Measurements from ENCODE around the gene MLH1.

Gene MLH1

DNA sequence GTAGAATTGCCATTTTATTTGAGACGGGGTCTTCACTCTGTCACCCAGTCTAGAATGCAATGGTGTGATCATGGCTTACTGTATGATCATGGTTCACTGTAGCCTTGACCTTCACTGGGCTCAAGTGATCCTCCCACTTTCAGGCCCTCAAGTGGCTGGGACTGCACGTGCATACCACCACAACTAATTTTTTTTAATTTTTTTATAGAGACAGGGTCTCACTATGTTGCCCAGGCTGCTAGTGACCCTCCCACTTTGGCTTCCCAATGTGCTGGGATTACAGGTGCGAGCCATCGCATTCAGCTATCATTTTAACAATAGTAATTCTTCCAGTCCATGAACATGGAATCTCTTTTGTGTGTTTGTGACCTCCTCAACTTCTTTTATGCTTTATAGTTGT, 12.3 kb upstream of the MLH1 start:
- no peak for DNase-seq

DNA sequence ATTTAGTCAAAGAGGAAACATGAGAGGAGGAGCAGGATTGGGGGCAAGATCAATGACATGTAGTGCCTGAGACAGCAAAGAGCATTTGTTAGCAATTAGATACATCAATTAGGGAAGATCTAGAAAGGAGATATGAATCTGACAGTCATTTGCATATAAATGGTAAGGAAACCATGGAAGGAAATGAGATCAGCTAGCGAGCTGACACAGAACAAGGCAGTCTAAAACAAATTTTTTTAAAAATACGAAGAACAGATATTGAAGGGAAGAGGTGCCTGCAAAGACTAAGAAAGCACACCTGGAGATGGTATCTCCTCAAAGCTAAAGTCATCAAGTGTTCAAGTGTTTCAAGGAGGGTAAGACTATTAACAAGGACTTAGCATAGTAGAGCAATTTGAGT, 5.0 kb upstream of the MLH1 start:
- DNase-seq = no peak

GRCh38 chr3:36989005-36989404, 4.3 kb upstream of the MLH1 start:
- no peak for DNase-seq

DNA sequence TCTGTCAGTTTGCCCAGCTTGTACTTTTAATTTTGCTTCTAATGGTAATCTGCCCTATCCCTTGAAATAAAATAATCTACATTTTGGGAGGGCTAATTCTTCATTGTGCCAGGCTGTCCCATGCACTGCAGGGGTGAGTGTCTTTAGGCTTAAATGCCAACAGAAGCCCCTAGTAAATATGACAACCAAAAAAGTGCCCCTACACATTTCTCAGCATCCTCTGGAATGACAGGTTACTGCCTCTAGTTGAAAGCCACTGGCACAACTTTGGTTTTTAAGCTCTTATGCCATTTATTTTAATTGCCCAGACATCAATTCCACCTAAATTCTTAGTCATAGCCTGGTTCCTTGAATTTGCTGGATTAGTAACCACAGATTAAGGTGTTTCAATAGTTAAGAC, 3.8 kb upstream of the MLH1 start:
- no peak for DNase-seq

DNA sequence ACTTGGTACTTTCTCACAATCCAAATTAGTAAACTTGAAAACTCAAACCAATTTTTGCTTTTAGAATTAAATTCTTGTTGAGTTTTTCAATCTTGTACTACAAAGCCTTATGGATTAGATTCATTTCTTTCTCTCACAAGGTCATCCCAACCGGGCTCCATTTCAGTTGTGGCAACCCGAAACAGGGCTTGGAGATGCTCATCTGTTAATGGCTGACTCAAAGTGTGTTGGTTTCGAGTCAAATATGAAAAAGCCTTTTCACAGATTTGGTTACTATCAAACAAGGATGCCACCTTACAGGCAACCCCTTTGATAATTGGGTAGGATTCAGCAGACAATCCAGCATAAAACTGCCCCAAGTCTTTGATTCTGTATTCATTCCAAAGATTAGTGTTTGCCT, 2.2 kb upstream of the MLH1 start:
- DNase-seq = no peak

DNA sequence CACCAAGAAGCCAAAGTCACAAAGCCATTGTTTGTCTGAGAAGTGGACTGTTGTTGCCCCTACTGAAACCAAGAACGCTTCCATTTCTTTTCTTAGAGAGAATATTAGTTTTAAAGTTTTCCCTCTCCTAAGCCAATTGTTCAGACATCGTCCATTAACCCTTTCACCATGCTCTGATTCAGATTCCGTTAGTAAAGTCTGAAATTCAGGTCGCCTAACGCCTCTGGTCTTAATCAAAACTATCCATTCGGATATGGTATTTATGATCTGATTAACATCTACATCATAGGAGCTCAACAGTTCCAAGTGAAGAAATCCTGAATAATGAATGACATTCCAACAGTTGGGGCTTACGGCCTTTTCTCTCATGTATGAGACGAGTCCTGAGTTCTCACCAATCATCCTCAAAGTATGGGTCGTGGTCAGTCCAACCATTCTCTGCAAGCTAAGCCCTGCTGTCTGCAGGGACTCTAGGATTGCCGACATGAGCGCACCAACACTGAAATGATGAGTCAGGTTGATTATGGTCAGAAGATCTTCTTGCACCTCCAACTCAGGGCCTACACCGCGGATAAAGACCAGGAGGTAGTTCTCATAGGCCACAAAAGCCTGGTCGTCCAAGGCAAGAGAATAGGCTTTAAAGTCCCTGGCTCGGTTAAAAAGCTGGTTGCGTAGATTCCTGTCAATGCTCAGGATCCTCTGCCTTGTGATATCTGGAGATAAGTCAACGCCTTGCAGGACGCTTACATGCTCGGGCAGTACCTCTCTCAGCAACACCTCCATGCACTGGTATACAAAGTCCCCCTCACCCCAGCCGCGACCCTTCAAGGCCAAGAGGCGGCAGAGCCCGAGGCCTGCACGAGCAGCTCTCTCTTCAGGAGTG, 1.2 kb upstream of the MLH1 start:
- DNase-seq = no peak

DNA sequence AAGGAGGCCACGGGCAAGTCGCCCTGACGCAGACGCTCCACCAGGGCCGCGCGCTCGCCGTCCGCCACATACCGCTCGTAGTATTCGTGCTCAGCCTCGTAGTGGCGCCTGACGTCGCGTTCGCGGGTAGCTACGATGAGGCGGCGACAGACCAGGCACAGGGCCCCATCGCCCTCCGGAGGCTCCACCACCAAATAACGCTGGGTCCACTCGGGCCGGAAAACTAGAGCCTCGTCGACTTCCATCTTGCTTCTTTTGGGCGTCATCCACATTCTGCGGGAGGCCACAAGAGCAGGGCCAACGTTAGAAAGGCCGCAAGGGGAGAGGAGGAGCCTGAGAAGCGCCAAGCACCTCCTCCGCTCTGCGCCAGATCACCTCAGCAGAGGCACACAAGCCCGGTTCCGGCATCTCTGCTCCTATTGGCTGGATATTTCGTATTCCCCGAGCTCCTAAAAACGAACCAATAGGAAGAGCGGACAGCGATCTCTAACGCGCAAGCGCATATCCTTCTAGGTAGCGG, 452 bp upstream of the MLH1 start, which contains the start of gene EPM2AIP1:
Gene EPM2AIP1, minus strand, starts transcription at position 326 of the 520 bp plus-strand sequence. Its CDS starts 54 bp downstream, at position 272.
- DNase-seq = no peak

GRCh38 chr3:37014620-37015019, 21.3 kb downstream of the MLH1 start:
- no peak for DNase-seq

GRCh38 chr3:37015642-37016041, 22.3 kb downstream of the MLH1 start:
- DNase-seq = no peak

- no peak for DNase-seq
Measured at GRCh38 chr3:37016903-37017302, 23.6 kb downstream of the MLH1 start.

- DNase-seq = no peak
Measured at GRCh38 chr3:37017683-37018082, 24.4 kb downstream of the MLH1 start.

- no peak for DNase-seq
Measured at GRCh38 chr3:37024092-37024491, 30.8 kb downstream of the MLH1 start.

DNA sequence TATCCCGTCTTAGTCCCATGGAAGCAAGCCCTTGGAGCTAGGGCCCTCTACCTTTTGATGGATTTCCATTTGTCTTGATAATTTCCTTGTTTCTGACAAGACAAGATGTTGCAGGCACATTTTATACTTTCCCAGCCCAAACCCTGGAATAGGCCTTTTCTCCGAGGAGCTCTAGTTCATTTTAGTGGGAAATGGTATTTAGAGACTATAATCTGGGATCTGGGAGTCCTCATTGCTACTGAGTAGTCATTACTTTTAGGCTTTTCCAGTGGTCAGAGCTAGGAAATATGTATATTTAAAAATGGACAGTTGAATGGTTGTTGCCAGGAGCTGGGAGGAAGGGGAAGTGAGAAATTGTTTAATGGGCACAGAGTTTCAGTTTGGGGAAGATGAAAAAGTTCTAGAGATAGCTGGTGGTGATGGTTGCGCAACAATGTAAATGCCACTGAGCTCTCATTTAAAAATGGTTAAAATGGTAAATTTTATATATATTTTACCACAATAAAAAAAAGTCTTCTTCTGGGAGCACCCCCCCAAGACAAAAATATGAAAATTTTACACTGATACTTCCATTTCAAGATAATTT, 31.6 kb downstream of the MLH1 start:
- DNase-seq = no peak

- no peak for DNase-seq
Measured at GRCh38 chr3:37025561-37026335, 32.4 kb downstream of the MLH1 start.

DNA sequence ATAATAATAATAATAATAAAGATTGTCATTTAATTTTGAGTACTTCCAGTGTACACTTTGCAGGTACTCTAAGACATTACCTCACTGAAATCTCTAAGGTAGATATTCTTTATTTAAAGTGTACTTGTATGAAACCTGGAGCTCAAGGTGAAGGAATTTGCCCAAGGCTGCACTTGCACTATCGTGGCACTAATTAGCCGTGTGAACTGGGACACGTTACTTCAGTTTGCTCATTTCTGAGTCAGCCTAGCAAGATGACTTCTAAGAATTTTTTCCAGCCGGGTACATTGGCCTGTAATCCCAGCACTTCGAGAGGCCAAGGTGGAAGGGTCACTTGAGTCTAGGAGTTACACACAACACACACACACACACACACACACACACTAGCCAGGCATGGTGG, 33.5 kb downstream of the MLH1 start:
- DNase-seq = no peak

DNA sequence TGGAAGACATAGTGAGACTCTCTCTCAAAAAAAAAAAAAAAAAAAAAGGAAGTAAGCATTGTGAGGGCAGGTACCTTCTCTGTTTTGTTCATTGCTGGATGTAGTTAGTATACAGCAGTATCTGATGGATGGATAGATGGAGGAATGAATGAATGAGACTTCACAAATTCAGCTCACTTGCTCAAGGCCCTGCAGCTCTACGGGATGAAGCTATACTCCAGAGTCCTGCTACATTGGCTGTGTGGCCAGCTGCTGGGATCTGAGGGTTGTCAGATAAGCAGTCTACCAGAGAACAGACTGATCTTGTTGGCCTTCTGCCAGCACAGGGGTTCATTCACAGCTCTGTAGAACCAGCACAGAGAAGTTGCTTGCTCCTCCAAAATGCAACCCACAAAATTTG, 35.0 kb downstream of the MLH1 start:
- no peak for DNase-seq

- DNase-seq = no peak
Measured at GRCh38 chr3:37029111-37029510, 35.8 kb downstream of the MLH1 start.

DNA sequence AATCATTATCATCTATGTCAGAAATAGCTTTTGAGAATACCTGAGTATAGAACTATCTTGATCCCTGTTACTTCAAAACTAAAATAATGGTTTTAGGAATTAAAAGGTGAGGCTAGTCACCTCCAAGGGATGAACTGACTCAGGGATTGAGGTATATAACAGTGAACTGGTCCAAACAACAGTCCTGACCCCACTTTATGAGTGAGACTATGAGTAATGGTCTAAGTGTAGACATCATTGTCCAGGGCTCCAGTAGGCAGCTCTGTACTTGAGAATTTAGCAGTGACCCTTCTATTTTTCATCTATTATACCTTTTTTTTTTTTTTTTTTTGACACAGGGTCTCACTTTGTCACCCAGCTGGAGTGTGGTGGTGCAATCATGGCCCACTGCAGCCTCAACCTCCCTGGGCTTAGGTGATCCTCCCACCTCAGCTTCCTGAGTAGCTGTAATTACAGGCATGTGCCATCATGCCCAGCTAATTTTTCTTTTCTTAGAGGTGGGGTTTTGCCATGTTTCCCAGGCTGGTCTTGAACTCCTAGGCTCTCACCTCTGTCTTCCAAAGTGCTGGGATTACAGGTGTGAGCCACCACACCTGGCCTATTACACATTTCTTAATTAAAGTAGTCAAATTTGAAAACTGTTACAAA, 36.3 kb downstream of the MLH1 start:
- DNase-seq = no peak

DNA sequence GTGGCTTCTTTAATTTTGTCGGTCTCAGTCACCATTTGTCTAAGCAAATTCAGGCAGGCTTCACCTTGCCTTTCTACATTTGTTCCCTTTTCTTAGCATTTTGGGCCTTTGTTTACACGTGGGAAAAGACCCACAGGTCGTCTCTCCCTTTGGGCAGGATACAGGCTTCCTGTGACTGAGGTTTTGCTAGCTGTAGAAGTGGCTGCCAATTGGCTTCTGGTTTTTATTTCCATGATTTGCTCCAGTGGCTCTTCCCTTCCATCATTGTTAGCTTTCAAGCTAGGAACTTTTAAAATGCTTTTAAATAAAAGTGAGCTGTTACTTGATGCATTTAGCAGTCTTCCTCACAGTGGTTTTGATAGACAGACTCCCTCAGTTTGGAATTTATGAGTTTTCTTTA, 37.3 kb downstream of the MLH1 start:
- no peak for DNase-seq

GRCh38 chr3:37031096-37031682, 37.9 kb downstream of the MLH1 start:
- DNase-seq = no peak

- DNase-seq = no peak
Measured at GRCh38 chr3:37032961-37033360, 39.6 kb downstream of the MLH1 start.

DNA sequence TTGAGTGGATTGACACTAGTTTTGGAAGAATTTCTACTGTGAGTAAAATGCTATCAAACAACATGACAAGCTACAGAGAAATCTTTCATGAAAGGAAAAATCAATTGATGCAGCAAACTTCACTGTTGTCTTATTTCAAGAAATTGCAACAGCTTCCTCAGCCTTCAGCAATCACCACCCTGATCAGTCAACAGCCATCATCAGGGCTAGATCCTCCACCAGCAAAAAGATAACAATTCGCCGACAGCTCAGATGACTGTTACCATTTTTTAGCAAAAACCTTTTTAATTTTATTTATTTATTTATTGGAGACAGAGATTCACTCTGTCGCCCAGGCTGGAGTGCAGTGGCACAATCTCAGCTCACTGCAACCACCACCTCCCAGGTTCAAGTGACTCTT, 44.0 kb downstream of the MLH1 start:
- DNase-seq = no peak
